Epithelial cell of esophagus (primary cell): Measurements from ENCODE around the gene C2orf92.

ENCODE experiments used
- DNase-seq: peaks from one replicate; pipeline ENCODE4 v3.0.0; 2010; ENCODE audit warnings: low read depth
- H3K4me3 ChIP-seq: 2 replicates; pipeline ENCODE4 v1.5.1; 2011; ENCODE audit warnings: mild to moderate bottlenecking, low read length, control low read depth
- TF ChIP-seq, protein P1 (sequence below): IDR thresholded peaks from 2 replicates; pipeline ENCODE4 v1.5.1; 2011; ENCODE audit warnings: low read depth, mild to moderate bottlenecking, low read length, control low read depth, inconsistent platforms; ENCODE audit not compliant: insufficient read depth; ENCODE audit errors: missing control alignments

The C2orf92 gene

DNA sequence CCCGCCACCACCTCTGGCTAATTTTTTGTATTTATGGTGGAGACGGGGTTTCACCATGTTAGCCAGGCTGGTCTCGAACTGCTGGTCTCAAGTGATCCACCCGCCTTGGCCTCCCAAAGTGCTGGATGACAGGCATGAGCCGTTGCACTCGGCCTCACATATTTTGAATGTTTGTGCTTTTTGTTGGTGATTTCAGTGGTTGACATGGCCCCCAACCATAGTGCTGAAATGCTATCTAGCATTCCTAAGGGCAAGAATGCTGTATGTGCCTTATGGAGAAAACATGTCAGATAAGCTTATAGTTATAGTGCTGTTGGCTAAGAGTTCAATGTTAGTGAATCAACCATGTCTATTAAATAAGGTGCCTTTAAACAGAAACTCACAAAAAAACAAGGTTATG is 52.7 kb downstream of the C2orf92 start:
- no peak overlapping the region for H3K4me3 ChIP-seq
- no peak for DNase-seq
- TF ChIP-seq, protein P1, sequence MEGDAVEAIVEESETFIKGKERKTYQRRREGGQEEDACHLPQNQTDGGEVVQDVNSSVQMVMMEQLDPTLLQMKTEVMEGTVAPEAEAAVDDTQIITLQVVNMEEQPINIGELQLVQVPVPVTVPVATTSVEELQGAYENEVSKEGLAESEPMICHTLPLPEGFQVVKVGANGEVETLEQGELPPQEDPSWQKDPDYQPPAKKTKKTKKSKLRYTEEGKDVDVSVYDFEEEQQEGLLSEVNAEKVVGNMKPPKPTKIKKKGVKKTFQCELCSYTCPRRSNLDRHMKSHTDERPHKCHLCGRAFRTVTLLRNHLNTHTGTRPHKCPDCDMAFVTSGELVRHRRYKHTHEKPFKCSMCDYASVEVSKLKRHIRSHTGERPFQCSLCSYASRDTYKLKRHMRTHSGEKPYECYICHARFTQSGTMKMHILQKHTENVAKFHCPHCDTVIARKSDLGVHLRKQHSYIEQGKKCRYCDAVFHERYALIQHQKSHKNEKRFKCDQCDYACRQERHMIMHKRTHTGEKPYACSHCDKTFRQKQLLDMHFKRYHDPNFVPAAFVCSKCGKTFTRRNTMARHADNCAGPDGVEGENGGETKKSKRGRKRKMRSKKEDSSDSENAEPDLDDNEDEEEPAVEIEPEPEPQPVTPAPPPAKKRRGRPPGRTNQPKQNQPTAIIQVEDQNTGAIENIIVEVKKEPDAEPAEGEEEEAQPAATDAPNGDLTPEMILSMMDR, result no peak

DNA sequence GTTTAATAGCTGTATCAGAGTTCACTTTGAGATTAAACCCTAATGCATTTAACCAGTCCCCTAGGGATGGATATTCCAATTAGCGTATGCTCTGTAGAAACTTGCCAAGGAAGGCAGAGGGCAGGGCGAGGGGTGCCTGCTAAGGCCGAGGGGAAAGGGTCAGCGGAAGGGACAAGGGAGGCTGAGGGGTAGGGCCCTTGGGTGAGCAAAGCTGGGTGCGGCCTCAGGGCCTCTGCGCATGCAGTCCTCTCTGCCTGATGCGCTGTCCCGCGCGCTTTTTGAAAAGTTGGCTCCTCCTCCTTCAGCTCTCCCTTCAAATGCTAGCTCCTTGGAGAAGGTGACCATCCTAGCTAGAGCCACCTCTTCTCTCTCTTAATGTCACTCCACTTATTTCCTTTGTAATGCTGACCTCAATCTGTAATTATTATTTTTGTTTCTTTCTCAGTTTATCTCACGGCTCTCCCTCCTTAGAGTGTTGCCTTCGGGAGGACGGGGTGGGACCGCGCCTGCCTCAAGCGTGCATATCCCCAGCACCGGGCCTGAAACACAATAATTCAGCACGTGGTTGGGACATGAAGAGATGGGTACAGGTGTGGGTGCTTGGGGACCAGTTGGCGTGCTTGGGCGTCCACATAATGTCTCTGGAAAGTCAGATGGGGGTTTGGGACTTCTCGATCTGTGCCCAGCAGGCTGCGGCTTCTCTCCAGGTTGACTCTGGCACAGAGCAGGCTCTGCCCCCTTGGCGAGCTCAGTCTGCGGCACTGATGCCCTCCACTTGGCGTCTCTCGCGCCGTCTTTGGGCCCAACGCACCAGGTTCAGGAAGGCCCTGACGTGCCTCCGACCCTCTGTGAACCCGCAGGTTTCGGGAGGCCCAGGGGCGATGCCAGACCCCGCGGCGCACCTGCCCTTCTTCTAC is 53.9 kb downstream of the C2orf92 start:
- no peak for DNase-seq
- H3K4me3 ChIP-seq, result no peak overlapping the region
- TF ChIP-seq, protein P1, result no peak

DNA sequence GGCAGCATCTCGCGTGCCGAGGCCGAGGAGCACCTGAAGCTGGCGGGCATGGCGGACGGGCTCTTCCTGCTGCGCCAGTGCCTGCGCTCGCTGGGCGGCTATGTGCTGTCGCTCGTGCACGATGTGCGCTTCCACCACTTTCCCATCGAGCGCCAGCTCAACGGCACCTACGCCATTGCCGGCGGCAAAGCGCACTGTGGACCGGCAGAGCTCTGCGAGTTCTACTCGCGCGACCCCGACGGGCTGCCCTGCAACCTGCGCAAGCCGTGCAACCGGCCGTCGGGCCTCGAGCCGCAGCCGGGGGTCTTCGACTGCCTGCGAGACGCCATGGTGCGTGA is 54.5 kb downstream of the C2orf92 start:
- TF ChIP-seq, protein P1, result no peak

DNA sequence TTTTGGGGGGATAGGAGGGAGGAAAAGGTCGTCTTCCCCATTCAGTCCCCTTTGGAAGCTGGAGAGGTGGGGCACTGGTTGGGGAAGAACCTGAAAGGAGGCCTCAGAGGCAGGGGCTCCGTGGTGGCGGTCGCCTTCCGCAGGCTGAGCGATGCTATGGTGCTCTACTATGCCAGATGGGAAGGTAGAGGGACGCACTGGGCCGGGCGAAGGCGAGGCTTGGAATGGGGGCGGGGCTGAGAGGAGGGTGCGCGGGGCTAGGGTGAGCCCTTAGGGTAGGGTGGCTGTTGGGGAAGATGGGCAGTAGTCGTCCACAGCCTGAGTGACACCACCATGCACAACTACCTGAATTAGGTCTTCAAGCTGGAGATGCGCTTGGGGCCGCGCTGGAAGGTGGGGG is 55.0 kb downstream of the C2orf92 start:
- H3K4me3 ChIP-seq, result no peak overlapping the region
- no peak for DNase-seq
- TF ChIP-seq, protein P1, result no peak

More for the DNA sequence above, 54.5 kb downstream of the C2orf92 start:
- no peak overlapping the region for H3K4me3 ChIP-seq
- DNase-seq, result no peak

DNA sequence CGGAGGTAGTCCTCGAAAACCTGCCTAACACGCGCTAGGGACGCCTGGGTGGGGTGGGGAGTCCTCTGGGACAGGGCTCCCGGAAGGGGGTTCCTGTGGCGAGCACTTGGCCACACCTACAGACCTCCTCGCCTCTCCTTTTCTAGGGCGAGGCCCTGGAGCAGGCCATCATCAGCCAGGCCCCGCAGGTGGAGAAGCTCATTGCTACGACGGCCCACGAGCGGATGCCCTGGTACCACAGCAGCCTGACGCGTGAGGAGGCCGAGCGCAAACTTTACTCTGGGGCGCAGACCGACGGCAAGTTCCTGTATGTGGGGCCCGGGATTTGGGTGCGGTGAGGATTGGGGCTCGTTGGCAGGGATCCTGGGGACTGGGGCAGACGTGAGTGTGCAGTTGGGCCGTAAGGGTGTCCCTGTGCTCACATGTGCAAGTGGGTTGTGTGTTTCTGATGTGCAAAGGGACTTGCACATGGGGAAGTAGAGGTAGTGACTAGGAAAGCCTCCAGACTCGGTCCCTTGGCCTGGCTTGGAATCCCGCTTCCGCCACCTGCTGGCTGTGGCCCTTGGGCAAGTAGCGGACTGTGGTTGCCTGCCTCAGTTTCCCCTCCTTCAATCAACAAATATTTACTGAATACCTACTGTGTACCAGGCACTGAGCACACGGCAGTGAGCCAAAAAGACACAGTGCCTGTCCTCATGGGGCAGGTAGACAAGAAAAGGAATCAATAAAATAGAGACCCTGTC is 55.6 kb downstream of the C2orf92 start:
- no peak overlapping the region for H3K4me3 ChIP-seq
- TF ChIP-seq, protein P1, result no peak
- DNase-seq, result no peak

DNA sequence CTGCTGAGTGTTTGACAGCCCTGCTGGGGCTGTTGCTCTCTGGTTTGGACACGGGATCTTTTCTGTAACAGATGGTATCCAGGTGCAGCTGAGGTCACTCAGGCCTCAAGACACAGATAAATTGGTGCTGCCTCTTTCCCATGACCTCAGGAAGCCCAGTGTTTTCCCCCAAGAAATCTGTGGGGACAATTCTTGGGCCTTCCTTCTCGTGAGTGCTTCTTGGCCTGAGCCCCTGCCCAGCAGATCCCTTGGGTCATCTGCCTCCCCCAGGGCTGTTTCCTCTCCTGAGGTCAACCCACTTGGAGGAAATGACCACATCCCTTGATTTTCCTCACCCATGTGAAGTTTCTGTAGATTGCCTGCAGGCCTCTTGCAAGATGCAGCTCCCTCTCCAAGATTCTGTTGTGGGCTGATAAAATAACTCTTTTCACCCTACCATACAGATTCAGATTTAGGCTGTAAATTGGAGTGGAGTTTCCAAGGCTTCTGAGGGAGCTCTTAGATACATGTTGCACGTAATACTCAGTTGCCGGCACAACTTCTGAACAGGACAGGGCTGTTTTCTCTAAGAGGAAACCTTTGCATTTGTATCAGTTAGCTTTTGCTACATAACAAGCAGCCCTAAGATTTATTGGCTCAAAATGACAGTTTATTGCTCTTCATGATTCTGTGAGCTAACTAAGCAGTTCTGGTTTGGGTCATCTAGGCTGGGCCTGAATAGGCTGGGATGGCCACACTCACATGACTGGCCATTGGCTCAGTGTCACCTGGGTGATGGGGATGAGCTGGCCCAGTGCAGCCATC is 57.0 kb downstream of the C2orf92 start:
- no peak for DNase-seq
- no peak overlapping the region for H3K4me3 ChIP-seq

More for the DNA sequence above, 57.0 kb downstream of the C2orf92 start:
- TF ChIP-seq, protein P1, result no peak
